Calu3 (cell line): Measurements from ENCODE around the gene ANGPTL4. TPM values are rescaled to one million over a fixed set of nuclear protein-coding genes. Genes with fewer than 3 reads are reported as not detected.
"Not testable (repeated sequence)": the region's sequence is repeated elsewhere in the genome, so short reads cannot be mapped to it uniquely, and the experiment has no call there.

Experiments
- BruUV-seq: library from RNA; stranded (reverse); fragments of 400-500 nt; replicated peaks from 2 replicates; lab custom pipeline; 2021; lab: Mats Ljungman, UMichigan
- CTCF ChIA-PET: fragments of 300-600 bp; sonication (Branson Sonifier 250); formaldehyde crosslinking; loops from one replicate; lab custom pipeline; 2022; ENCODE audit warnings: antibody characterized with exemption; lab: Charles Lee
- DNase-seq: peaks from one replicate; pipeline ENCODE4 v3.0.0; 2022
- H3K27ac Mint-ChIP-seq: one replicate; pipeline ENCODE4 v1.8.0; 2022; ENCODE audit warnings: mixed read lengths; ENCODE audit not compliant: unreplicated experiment
- H3K27me3 Mint-ChIP-seq: one replicate; pipeline ENCODE4 v1.8.0; 2022; ENCODE audit warnings: mixed read lengths; ENCODE audit not compliant: unreplicated experiment
- H3K36me3 Mint-ChIP-seq: one replicate; pipeline ENCODE4 v1.8.0; 2022; ENCODE audit warnings: mild to moderate bottlenecking, moderate library complexity, mixed read lengths; ENCODE audit not compliant: insufficient read depth, unreplicated experiment
- H3K4me1 Mint-ChIP-seq: one replicate; pipeline ENCODE4 v1.8.0; 2022; ENCODE audit warnings: mild to moderate bottlenecking, low read depth, mixed read lengths; ENCODE audit not compliant: unreplicated experiment
- H3K4me3 Mint-ChIP-seq: one replicate; pipeline ENCODE4 v1.8.0; 2022; ENCODE audit warnings: mild to moderate bottlenecking, low read depth, moderate library complexity, mixed read lengths; ENCODE audit not compliant: unreplicated experiment
- H3K9me3 Mint-ChIP-seq: one replicate; pipeline ENCODE4 v1.8.0; 2022; ENCODE audit warnings: low read depth, mixed read lengths; ENCODE audit not compliant: unreplicated experiment
- CTCF ChIP-seq: fragments of 200-600 bp; IDR thresholded peaks from one replicate; pipeline ENCODE4 v1.8.0; 2022; ENCODE audit warnings: antibody characterized with exemption; ENCODE audit not compliant: unreplicated experiment
- intact Hi-C: fragments of 100-400 bp; cut with micrococcal nuclease; formaldehyde crosslinking; loops from one replicate; pipeline ENCODE4 v1.10.0; 2022; ENCODE audit not compliant: unreplicated experiment
- total RNA-seq: library from RNA; stranded (reverse); gene quantifications from 2 replicates; pipeline ENCODE4 v1.2.3, GENCODE V29; 2022

The ANGPTL4 gene
- total RNA-seq, 1 experiment from 2014 or later, result 0.97 TPM

GRCh38 chr19:8370176-8371010, 6.4 kb downstream of the ANGPTL4 start:
- Mint-ChIP-seq H3K36me3 (peaks cover 10% of the 10 kb centered on the region), H3K9me3 (no peaks in the 10 kb centered on the region), H3K4me1 (peaks cover 14% of the 10 kb centered on the region), H3K4me3 (no peak overlapping the region), H3K27me3 (no peaks in the 10 kb centered on the region), H3K27ac (no peak overlapping the region)
- DNase-seq, result no peak
- CTCF ChIA-PET, result no interaction called here
- intact Hi-C loops, result no loop called here
- no TSS peak for BruUV-seq
- no peak for TF ChIP-seq CTCF

- no peaks in the 10 kb centered on the region for H3K27me3 Mint-ChIP-seq
- no peak for TF ChIP-seq CTCF
- peaks cover 14% of the 10 kb centered on the region for H3K4me1 Mint-ChIP-seq
- no peak for DNase-seq
- CTCF ChIA-PET, result no interaction called here
- H3K9me3 Mint-ChIP-seq, result no peaks in the 10 kb centered on the region
- BruUV-seq, result no TSS peak
- intact Hi-C loops, result no loop called here
- no peak overlapping the region for H3K27ac Mint-ChIP-seq
- peaks cover 10% of the 10 kb centered on the region for H3K36me3 Mint-ChIP-seq
- H3K4me3 Mint-ChIP-seq, result no peak overlapping the region
Observed at GRCh38 chr19:8371011-8371804, 7.3 kb downstream of the ANGPTL4 start.

- Mint-ChIP-seq H3K27me3 (no peaks in the 10 kb centered on the region), H3K4me1 (no peaks in the 10 kb centered on the region), H3K36me3 (no peaks in the 10 kb centered on the region), H3K27ac (no peak overlapping the region), H3K4me3 (no peak overlapping the region), H3K9me3 (no peaks in the 10 kb centered on the region)
- CTCF ChIA-PET, result no interaction called here
- no TSS peak for BruUV-seq
- intact Hi-C loops, result no loop called here
- no peak for TF ChIP-seq CTCF
- no peak for DNase-seq
Observed at GRCh38 chr19:8373867-8374813, 10.2 kb downstream of the ANGPTL4 start.

GRCh38 chr19:8375766-8376165, 11.8 kb downstream of the ANGPTL4 start:
- DNase-seq, H3K4me3 Mint-ChIP-seq, H3K27me3 Mint-ChIP-seq, H3K4me1 Mint-ChIP-seq, intact Hi-C loops, H3K36me3 Mint-ChIP-seq, H3K27ac Mint-ChIP-seq, H3K9me3 Mint-ChIP-seq, BruUV-seq: not testable (repeated sequence)
- CTCF ChIA-PET, result interaction anchor here (0.6 kb wide), 1 partner anchor 12 kb away, joined by 9 read pairs; the partner anchor contains the start of gene ANGPTL4

- H3K36me3 Mint-ChIP-seq, result not testable (repeated sequence)
Observed at GRCh38 chr19:8376373-8376974, 12.5 kb downstream of the ANGPTL4 start.

More at GRCh38 chr19:8376373-8376974, 12.5 kb downstream of the ANGPTL4 start:
- H3K9me3 Mint-ChIP-seq, H3K4me1 Mint-ChIP-seq, H3K4me3 Mint-ChIP-seq, H3K27me3 Mint-ChIP-seq, BruUV-seq, DNase-seq, intact Hi-C loops, H3K27ac Mint-ChIP-seq: not testable (repeated sequence)
- CTCF ChIA-PET, result interaction anchor here (0.6 kb wide), 2 partner anchors 12 to 23 kb away, joined by 3 to 9 read pairs; partner anchors contain the start of gene ANGPTL4
